T-helper 9 cell (primary cell): ENCODE data around the gene FIG4.
"Not testable (repeated sequence)": the region's sequence is repeated elsewhere in the genome, so short reads cannot be mapped to it uniquely, and the experiment has no call there.

Source experiments
- DNase-seq: peaks from one replicate; pipeline ENCODE4 v3.0.0-alpha.2; 2020

FIG4 gene

GRCh38 chr6:109762166-109762565, 71.1 kb downstream of the FIG4 start:
- DNase-seq = no peak

GRCh38 chr6:109762769-109763441, 71.8 kb downstream of the FIG4 start:
- no peak for DNase-seq

- DNase-seq = no peak
Measured at GRCh38 chr6:109766167-109766566, 75.1 kb downstream of the FIG4 start.

- DNase-seq = no peak
Measured at GRCh38 chr6:109767961-109768360, 76.9 kb downstream of the FIG4 start.

GRCh38 chr6:109768485-109768884, 77.4 kb downstream of the FIG4 start:
- no peak for DNase-seq

GRCh38 chr6:109769213-109769612, 78.1 kb downstream of the FIG4 start:
- DNase-seq = no peak

GRCh38 chr6:109770047-109770446, 79.0 kb downstream of the FIG4 start:
- DNase-seq = no peak

- DNase-seq = no peak
Measured at GRCh38 chr6:109770779-109771178, 79.7 kb downstream of the FIG4 start.

GRCh38 chr6:109771939-109772755, 81.1 kb downstream of the FIG4 start:
- not testable (repeated sequence) for DNase-seq

GRCh38 chr6:109772883-109773431, 81.9 kb downstream of the FIG4 start:
- DNase-seq = no peak

GRCh38 chr6:109781001-109781400, 89.9 kb downstream of the FIG4 start:
- no peak for DNase-seq

- DNase-seq = no peak
Measured at GRCh38 chr6:109782491-109782999, 91.4 kb downstream of the FIG4 start.

- no peak for DNase-seq
Measured at GRCh38 chr6:109783250-109783986, 92.3 kb downstream of the FIG4 start.

GRCh38 chr6:109787312-109787711, 96.2 kb downstream of the FIG4 start:
- DNase-seq = no peak

- DNase-seq = no peak
Measured at GRCh38 chr6:109788687-109789086, 97.6 kb downstream of the FIG4 start.

- DNase-seq = no peak
Measured at GRCh38 chr6:109790131-109790530, 99.0 kb downstream of the FIG4 start.

- no peak for DNase-seq
Measured at GRCh38 chr6:109791301-109791700, 100.2 kb downstream of the FIG4 start.

GRCh38 chr6:109793021-109793420, 101.9 kb downstream of the FIG4 start:
- no peak for DNase-seq

GRCh38 chr6:109793792-109794191, 102.7 kb downstream of the FIG4 start:
- DNase-seq = no peak

- DNase-seq = no peak
Measured at GRCh38 chr6:109794201-109794923, 103.3 kb downstream of the FIG4 start.

GRCh38 chr6:109795994-109796555, 105.0 kb downstream of the FIG4 start:
- DNase-seq = no peak

- DNase-seq = no peak
Measured at GRCh38 chr6:109799129-109799528, 108.0 kb downstream of the FIG4 start.
